CD4-positive, alpha-beta T cell treated with Interleukin-15 for 1 hour (primary cell): ENCODE measurements around the gene CDKAL1.

Experiments used
- DNase-seq: peaks from one replicate; pipeline ENCODE4 v3.0.0-alpha.2; 2020

The CDKAL1 gene

GRCh38 chr6:20933057-20933788, 399.0 kb downstream of the CDKAL1 start:
- no peak for DNase-seq

- no peak for DNase-seq
Observed at GRCh38 chr6:20936949-20937348, 402.7 kb downstream of the CDKAL1 start.

GRCh38 chr6:20939161-20939775, 405.0 kb downstream of the CDKAL1 start:
- no peak for DNase-seq

- no peak for DNase-seq
Observed at GRCh38 chr6:20943040-20943627, 408.9 kb downstream of the CDKAL1 start.

GRCh38 chr6:20943922-20944321, 409.7 kb downstream of the CDKAL1 start:
- no peak for DNase-seq

GRCh38 chr6:20946022-20946421, 411.8 kb downstream of the CDKAL1 start:
- no peak for DNase-seq

GRCh38 chr6:20946890-20947289, 412.6 kb downstream of the CDKAL1 start:
- DNase-seq = no peak

- DNase-seq = no peak
Observed at GRCh38 chr6:20947977-20948376, 413.7 kb downstream of the CDKAL1 start.

GRCh38 chr6:20948556-20948955, 414.3 kb downstream of the CDKAL1 start:
- no peak for DNase-seq

GRCh38 chr6:20949138-20949537, 414.9 kb downstream of the CDKAL1 start:
- no peak for DNase-seq

GRCh38 chr6:20952699-20953474, 418.6 kb downstream of the CDKAL1 start:
- no peak for DNase-seq

- no peak for DNase-seq
Observed at GRCh38 chr6:20954315-20954714, 420.1 kb downstream of the CDKAL1 start.

GRCh38 chr6:20955131-20955530, 420.9 kb downstream of the CDKAL1 start:
- DNase-seq = no peak

- DNase-seq = no peak
Observed at GRCh38 chr6:20955751-20956150, 421.5 kb downstream of the CDKAL1 start.

GRCh38 chr6:20960067-20960466, 425.8 kb downstream of the CDKAL1 start:
- no peak for DNase-seq

- DNase-seq = no peak
Observed at GRCh38 chr6:20965276-20965675, 431.0 kb downstream of the CDKAL1 start.

- no peak for DNase-seq
Observed at GRCh38 chr6:20965915-20966314, 431.7 kb downstream of the CDKAL1 start.

GRCh38 chr6:20969551-20969950, 435.3 kb downstream of the CDKAL1 start:
- no peak for DNase-seq

GRCh38 chr6:20976391-20976918, 442.2 kb downstream of the CDKAL1 start:
- DNase-seq = no peak

- no peak for DNase-seq
Observed at GRCh38 chr6:20978151-20978614, 443.9 kb downstream of the CDKAL1 start.

- no peak for DNase-seq
Observed at GRCh38 chr6:20979076-20979475, 444.8 kb downstream of the CDKAL1 start.

- DNase-seq = no peak
Observed at GRCh38 chr6:20983961-20984360, 449.7 kb downstream of the CDKAL1 start.

GRCh38 chr6:20985821-20986220, 451.6 kb downstream of the CDKAL1 start:
- DNase-seq = no peak
